Measurements from ENCODE around the gene ADAM33.

ADAM33 gene

DNA sequence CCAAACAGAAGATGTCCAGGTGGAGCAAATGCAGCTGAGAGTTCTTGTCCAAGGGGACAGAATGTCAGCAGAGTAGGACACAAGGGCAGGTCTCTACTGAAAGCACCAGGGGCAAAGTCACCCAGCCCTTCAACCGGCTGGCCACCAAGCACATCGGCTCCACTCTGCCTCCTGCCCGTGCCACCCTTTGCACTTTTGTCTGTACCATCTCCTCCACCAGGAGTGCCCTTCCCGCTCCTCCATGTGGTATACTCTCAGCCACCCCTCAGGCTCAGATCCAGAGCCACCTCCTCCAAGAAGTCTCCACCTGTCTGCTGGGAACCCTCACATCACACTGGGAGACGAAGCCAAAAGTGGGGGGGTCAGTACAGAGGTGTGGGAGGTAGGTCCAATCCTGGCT lies 46.5 kb upstream of the ADAM33 start:
- 100% methylated on average over 4 of the region's 5 CpGs for WGBS (ENCODE audit: insufficient coverage)
- H3K4me3 ChIP-seq (ENCODE audit: control insufficient read depth in 1 of 7, extremely low read depth in 1 of 7, insufficient read depth in 4 of 7, low read depth in 2 of 7, low read length in 6 of 7) = no peak overlapping the region
- peaks cover 0 to 6% (median 2%) of the 10 kb centered on the region in 4 experiments for H3K4me1 ChIP-seq (ENCODE audit: control extremely low read depth in 1 of 4, control insufficient read depth in 4 of 4, insufficient read depth in 4 of 4, low read length in 3 of 4)
- no peak for DNase-seq
- H3K27ac ChIP-seq (ENCODE audit: insufficient read depth in 1 of 2, low read depth in 1 of 2, low read length in 2 of 2, poor library complexity in 1 of 2, severe bottlenecking in 2 of 2) = no peak overlapping the region
- POLR2A ChIA-PET = no interaction called here
- H3K36me3 ChIP-seq (ENCODE audit: control insufficient read depth in 4 of 4, insufficient read depth in 4 of 4, low read length in 3 of 4) = no peaks in the 10 kb centered on the region
- CTCF ChIA-PET = interaction anchor here (1.4 kb wide), 1 partner anchor 39 kb away, joined by 3 read pairs; the partner anchor contains the start of gene ADISSP
- H3K27me3 ChIP-seq (replicated peaks in 2 of 5; ENCODE audit: control insufficient read depth in 4 of 5, insufficient read depth in 5 of 5, low read length in 4 of 5) = peaks cover under 1 to 53% (median 12%) of the 10 kb centered on the region in 5 experiments
- peaks cover 0 to 2% (median 0%) of the 10 kb centered on the region in 5 experiments for H3K9me3 ChIP-seq (ENCODE audit: control extremely low read depth in 1 of 5, control insufficient read depth in 4 of 5, insufficient read depth in 2 of 5, low read depth in 1 of 5, low read length in 4 of 5)

DNA sequence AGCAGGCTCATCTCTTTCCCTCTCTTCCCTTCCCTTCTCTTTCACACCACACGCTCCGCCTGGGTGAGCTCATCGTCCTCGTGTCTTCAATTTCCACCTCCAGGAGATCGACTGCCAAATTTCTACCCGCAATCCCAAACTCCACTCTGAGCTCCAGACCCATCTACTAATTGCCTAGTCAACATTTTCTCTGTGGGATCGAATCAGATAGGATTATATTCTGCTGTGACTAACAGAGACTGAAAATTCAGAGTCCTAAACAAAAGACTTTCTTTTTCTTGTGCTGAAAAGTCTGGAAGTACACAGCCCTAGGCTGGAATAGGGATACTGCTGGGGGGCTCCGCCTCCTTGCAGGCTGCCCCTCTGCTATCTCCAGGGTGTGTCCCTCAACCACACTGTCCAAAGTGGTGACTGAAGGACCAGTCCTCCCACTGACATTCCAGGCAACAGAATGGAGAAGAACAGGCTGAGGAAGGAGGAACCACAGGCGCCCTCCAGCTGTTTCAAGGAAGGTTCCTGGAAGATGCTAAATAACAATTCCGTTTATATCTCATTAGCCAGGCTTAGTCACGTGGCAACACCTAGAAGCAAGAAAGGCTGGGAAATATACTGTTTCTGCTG lies 45.7 kb upstream of the ADAM33 start:
- Histone ChIP-seq H3K9me3 (ENCODE audit: control extremely low read depth in 1 of 5, control insufficient read depth in 4 of 5, insufficient read depth in 2 of 5, low read depth in 1 of 5, low read length in 4 of 5) (peaks cover 0 to 2% (median 0%) of the 10 kb centered on the region in 5 experiments), H3K27ac (ENCODE audit: insufficient read depth in 1 of 2, low read depth in 1 of 2, low read length in 2 of 2, poor library complexity in 1 of 2, severe bottlenecking in 2 of 2) (no peak overlapping the region), H3K4me1 (ENCODE audit: control extremely low read depth in 1 of 4, control insufficient read depth in 4 of 4, insufficient read depth in 4 of 4, low read length in 3 of 4) (peaks cover 0 to 2% (median 0%) of the 10 kb centered on the region in 4 experiments), H3K36me3 (ENCODE audit: control insufficient read depth in 4 of 4, insufficient read depth in 4 of 4, low read length in 3 of 4) (no peaks in the 10 kb centered on the region), H3K4me3 (ENCODE audit: control insufficient read depth in 1 of 7, extremely low read depth in 1 of 7, insufficient read depth in 4 of 7, low read depth in 2 of 7, low read length in 6 of 7) (no peak overlapping the region), H3K27me3 (replicated peaks in 2 of 5; ENCODE audit: control insufficient read depth in 4 of 5, insufficient read depth in 5 of 5, low read length in 4 of 5) (peaks cover 0 to 45% (median 10%) of the 10 kb centered on the region in 5 experiments)
- CTCF ChIA-PET = interaction anchor here (0.9 to 1.6 kb wide), 3 partner anchors 16 to 41 kb away, joined by 3 read pairs; partner anchors contain the start of gene ADISSP
- DNase-seq = no peak
- POLR2A ChIA-PET = no interaction called here
- 61% methylated on average over 11 of the region's 11 CpGs for WGBS (ENCODE audit: insufficient coverage)

DNA sequence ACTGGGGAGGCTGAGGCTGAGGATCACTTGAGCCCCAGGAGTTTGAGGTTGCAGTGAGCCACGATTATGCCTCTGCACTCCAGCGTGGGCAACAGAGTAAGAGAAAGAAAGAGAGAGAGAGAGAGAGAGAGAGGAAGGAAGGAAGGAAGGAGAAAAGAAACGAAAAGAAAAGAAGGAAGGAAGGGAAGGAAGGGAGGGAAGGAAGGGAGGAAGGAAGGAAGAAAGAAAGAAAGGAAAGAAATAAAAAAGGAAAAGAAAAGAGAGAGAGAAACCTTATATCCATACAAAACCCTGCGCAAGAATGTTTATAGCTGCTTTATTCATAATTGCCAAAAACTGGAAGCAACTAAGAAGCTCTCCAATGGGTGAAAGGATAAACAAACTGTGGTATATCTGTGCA lies 42.5 kb upstream of the ADAM33 start:
- H3K27me3 ChIP-seq (replicated peaks in 2 of 5; ENCODE audit: control insufficient read depth in 4 of 5, insufficient read depth in 5 of 5, low read length in 4 of 5) = peaks cover 0 to 38% (median 10%) of the 10 kb centered on the region in 5 experiments
- H3K36me3 ChIP-seq (ENCODE audit: control insufficient read depth in 4 of 4, insufficient read depth in 4 of 4, low read length in 3 of 4) = no peaks in the 10 kb centered on the region
- DNase-seq = no peak
- ChIA-PET POLR2A (no interaction called here), CTCF (interaction anchor here (0.6 to 1.6 kb wide), 4 partner anchors 8 to 50 kb away, joined by 3 read pairs; no protein-coding TSS in a partner anchor)
- no peaks in the 10 kb centered on the region for H3K4me1 ChIP-seq (ENCODE audit: control extremely low read depth in 1 of 4, control insufficient read depth in 4 of 4, insufficient read depth in 4 of 4, low read length in 3 of 4)
- H3K4me3 ChIP-seq (ENCODE audit: control insufficient read depth in 1 of 7, extremely low read depth in 1 of 7, insufficient read depth in 4 of 7, low read depth in 2 of 7, low read length in 6 of 7) = no peak overlapping the region
- H3K9me3 ChIP-seq (ENCODE audit: control extremely low read depth in 1 of 5, control insufficient read depth in 4 of 5, insufficient read depth in 2 of 5, low read depth in 1 of 5, low read length in 4 of 5) = peaks cover 0 to 2% (median 0%) of the 10 kb centered on the region in 5 experiments
- WGBS (ENCODE audit: insufficient coverage) = 53% methylated on average over 3 of the region's 4 CpGs
- H3K27ac ChIP-seq (ENCODE audit: insufficient read depth in 1 of 2, low read depth in 1 of 2, low read length in 2 of 2, poor library complexity in 1 of 2, severe bottlenecking in 2 of 2) = no peak overlapping the region

DNA sequence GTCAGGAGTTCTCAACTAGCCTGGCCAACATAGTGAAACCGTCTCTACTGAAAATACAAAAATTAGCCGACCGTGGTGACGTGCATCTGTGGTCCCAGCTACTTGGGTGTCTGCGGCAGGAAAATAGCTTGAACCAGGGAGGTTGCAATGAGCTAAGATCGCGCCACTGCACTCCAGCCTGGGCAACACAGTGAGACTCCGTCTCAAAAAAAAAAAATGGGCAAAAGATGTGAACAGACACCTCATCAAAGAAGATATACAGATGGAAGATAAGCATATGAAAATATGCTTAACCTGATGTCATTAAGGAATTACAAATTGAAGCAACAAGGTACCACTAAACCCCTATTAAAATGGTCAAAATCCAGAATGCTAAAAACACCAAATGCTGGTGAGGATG lies 41.5 kb upstream of the ADAM33 start:
- Histone ChIP-seq H3K27me3 (replicated peaks in 2 of 5; ENCODE audit: control insufficient read depth in 4 of 5, insufficient read depth in 5 of 5, low read length in 4 of 5) (peaks cover 0 to 28% (median 10%) of the 10 kb centered on the region in 5 experiments), H3K36me3 (ENCODE audit: control insufficient read depth in 4 of 4, insufficient read depth in 4 of 4, low read length in 3 of 4) (no peaks in the 10 kb centered on the region), H3K4me1 (ENCODE audit: control extremely low read depth in 1 of 4, control insufficient read depth in 4 of 4, insufficient read depth in 4 of 4, low read length in 3 of 4) (no peaks in the 10 kb centered on the region), H3K9me3 (ENCODE audit: control extremely low read depth in 1 of 5, control insufficient read depth in 4 of 5, insufficient read depth in 2 of 5, low read depth in 1 of 5, low read length in 4 of 5) (peaks cover 0 to 2% (median 0%) of the 10 kb centered on the region in 5 experiments), H3K27ac (ENCODE audit: insufficient read depth in 1 of 2, low read depth in 1 of 2, low read length in 2 of 2, poor library complexity in 1 of 2, severe bottlenecking in 2 of 2) (no peak overlapping the region), H3K4me3 (ENCODE audit: control insufficient read depth in 1 of 7, extremely low read depth in 1 of 7, insufficient read depth in 4 of 7, low read depth in 2 of 7, low read length in 6 of 7) (no peak overlapping the region)
- 100% methylated on average over 7 of the region's 8 CpGs for WGBS (ENCODE audit: insufficient coverage)
- POLR2A ChIA-PET = no interaction called here
- no peak for DNase-seq
- CTCF ChIA-PET = interaction anchor here (1.2 to 1.4 kb wide), 2 partner anchors 10 to 13 kb away, joined by 3 to 7 read pairs; no protein-coding TSS in a partner anchor

DNA sequence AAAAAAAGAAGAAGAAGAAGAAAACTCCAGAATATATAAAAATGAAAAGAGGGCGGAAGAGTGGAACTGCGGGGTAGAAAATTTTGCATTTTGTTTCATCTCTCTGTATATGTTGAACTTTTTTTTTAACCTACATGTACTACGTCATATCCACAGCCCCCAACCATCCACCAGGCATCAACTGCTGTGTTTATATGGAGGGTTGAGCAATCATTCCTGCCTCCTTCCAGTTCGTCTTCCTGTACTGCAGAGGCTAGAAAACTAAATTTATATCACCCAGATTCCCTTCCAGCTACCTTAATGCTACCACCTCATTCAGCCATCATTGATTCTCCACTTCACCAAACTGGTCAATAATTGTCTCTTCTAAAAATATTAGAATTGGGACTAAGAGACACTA lies 40.1 kb upstream of the ADAM33 start:
- no peak for DNase-seq
- H3K36me3 ChIP-seq (ENCODE audit: control insufficient read depth in 4 of 4, insufficient read depth in 4 of 4, low read length in 3 of 4) = no peaks in the 10 kb centered on the region
- H3K27me3 ChIP-seq (replicated peaks in 2 of 5; ENCODE audit: control insufficient read depth in 4 of 5, insufficient read depth in 5 of 5, low read length in 4 of 5) = peaks cover 0 to 14% (median 3%) of the 10 kb centered on the region in 5 experiments
- no peak overlapping the region for H3K4me3 ChIP-seq (ENCODE audit: control insufficient read depth in 1 of 7, extremely low read depth in 1 of 7, insufficient read depth in 4 of 7, low read depth in 2 of 7, low read length in 6 of 7)
- CTCF ChIA-PET = interaction anchor here (1.4 kb wide), 1 partner anchor 11 kb away, joined by 7 read pairs; no protein-coding TSS in a partner anchor
- H3K27ac ChIP-seq (ENCODE audit: insufficient read depth in 1 of 2, low read depth in 1 of 2, low read length in 2 of 2, poor library complexity in 1 of 2, severe bottlenecking in 2 of 2) = no peak overlapping the region
- POLR2A ChIA-PET = no interaction called here
- WGBS (ENCODE audit: insufficient coverage) = 80% methylated on average over 1 of the region's 4 CpGs
- H3K4me1 ChIP-seq (ENCODE audit: control extremely low read depth in 1 of 4, control insufficient read depth in 4 of 4, insufficient read depth in 4 of 4, low read length in 3 of 4) = no peaks in the 10 kb centered on the region
- H3K9me3 ChIP-seq (ENCODE audit: control extremely low read depth in 1 of 5, control insufficient read depth in 4 of 5, insufficient read depth in 2 of 5, low read depth in 1 of 5, low read length in 4 of 5) = peaks cover 0 to 2% (median 0%) of the 10 kb centered on the region in 5 experiments

DNA sequence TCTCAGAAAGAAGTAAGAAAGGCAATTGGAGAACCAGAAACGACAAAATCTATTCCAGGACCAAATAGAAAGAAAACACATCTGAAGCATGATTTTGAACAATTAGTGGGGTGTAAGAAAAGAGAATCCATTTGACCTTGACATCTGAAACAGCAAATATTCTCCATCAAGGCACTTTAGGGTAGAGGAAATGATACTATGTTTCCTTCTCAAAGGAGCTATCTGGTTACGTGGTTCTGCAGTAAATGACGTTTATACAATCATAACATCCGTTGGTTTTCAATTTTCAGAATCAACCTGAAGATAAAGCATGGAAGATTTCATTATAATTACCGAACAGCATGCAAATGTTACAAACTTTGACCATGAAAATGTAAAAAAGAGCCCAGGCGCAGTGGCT lies 38.8 kb upstream of the ADAM33 start:
- H3K4me3 ChIP-seq (ENCODE audit: control insufficient read depth in 1 of 7, extremely low read depth in 1 of 7, insufficient read depth in 4 of 7, low read depth in 2 of 7, low read length in 6 of 7) = no peak overlapping the region
- ChIA-PET CTCF (interaction anchor here (1.2 to 1.3 kb wide), 3 partner anchors 20 to 57 kb away, joined by 3 to 4 read pairs (median 3); no protein-coding TSS in a partner anchor), POLR2A (no interaction called here)
- no peak for DNase-seq
- no peak overlapping the region for H3K27ac ChIP-seq (ENCODE audit: insufficient read depth in 1 of 2, low read depth in 1 of 2, low read length in 2 of 2, poor library complexity in 1 of 2, severe bottlenecking in 2 of 2)
- peaks cover 0 to 7% (median 3%) of the 10 kb centered on the region in 5 experiments for H3K27me3 ChIP-seq (replicated peaks in 2 of 5; ENCODE audit: control insufficient read depth in 4 of 5, insufficient read depth in 5 of 5, low read length in 4 of 5)
- H3K9me3 ChIP-seq (ENCODE audit: control extremely low read depth in 1 of 5, control insufficient read depth in 4 of 5, insufficient read depth in 2 of 5, low read depth in 1 of 5, low read length in 4 of 5) = peaks cover 0 to 2% (median 0%) of the 10 kb centered on the region in 5 experiments
- H3K4me1 ChIP-seq (ENCODE audit: control extremely low read depth in 1 of 4, control insufficient read depth in 4 of 4, insufficient read depth in 4 of 4, low read length in 3 of 4) = no peaks in the 10 kb centered on the region
- 89% methylated on average over 5 of the region's 6 CpGs for WGBS (ENCODE audit: insufficient coverage)
- no peaks in the 10 kb centered on the region for H3K36me3 ChIP-seq (ENCODE audit: control insufficient read depth in 4 of 4, insufficient read depth in 4 of 4, low read length in 3 of 4)

DNA sequence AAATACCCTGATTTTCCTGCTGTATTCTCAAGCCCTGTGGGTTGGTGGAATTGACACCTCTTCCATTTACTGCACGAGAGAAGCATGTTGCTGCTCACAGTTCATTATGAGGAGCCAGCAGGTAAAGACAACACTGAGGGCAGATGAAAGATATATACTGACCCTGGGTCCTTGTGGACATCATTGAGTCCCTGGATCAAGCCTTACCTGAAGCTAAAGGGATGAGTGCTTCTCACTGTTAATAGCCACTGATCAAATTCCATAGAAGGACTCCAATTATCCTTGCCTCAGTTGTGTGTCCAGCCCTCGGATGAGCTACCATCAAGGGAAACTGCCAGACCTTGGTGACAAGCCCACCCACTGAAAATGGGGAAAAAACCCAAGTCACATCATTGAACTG lies 38.3 kb upstream of the ADAM33 start:
- no peak overlapping the region for H3K27ac ChIP-seq (ENCODE audit: insufficient read depth in 1 of 2, low read depth in 1 of 2, low read length in 2 of 2, poor library complexity in 1 of 2, severe bottlenecking in 2 of 2)
- peaks cover 0 to 7% (median 2%) of the 10 kb centered on the region in 5 experiments for H3K27me3 ChIP-seq (replicated peaks in 2 of 5; ENCODE audit: control insufficient read depth in 4 of 5, insufficient read depth in 5 of 5, low read length in 4 of 5)
- CTCF ChIA-PET = interaction anchor here (1.0 to 1.3 kb wide), 4 partner anchors 9 to 57 kb away, joined by 3 to 4 read pairs (median 3); no protein-coding TSS in a partner anchor
- no peak overlapping the region for H3K4me3 ChIP-seq (ENCODE audit: control insufficient read depth in 1 of 7, extremely low read depth in 1 of 7, insufficient read depth in 4 of 7, low read depth in 2 of 7, low read length in 6 of 7)
- no peaks in the 10 kb centered on the region for H3K4me1 ChIP-seq (ENCODE audit: control extremely low read depth in 1 of 4, control insufficient read depth in 4 of 4, insufficient read depth in 4 of 4, low read length in 3 of 4)
- peaks cover 0 to 2% (median 0%) of the 10 kb centered on the region in 5 experiments for H3K9me3 ChIP-seq (ENCODE audit: control extremely low read depth in 1 of 5, control insufficient read depth in 4 of 5, insufficient read depth in 2 of 5, low read depth in 1 of 5, low read length in 4 of 5)
- no peak for DNase-seq
- H3K36me3 ChIP-seq (ENCODE audit: control insufficient read depth in 4 of 4, insufficient read depth in 4 of 4, low read length in 3 of 4) = no peaks in the 10 kb centered on the region
- POLR2A ChIA-PET = interaction anchor here (0.5 to 0.6 kb wide), 2 partner anchors 21 to 203 kb away, joined by 3 read pairs; no protein-coding TSS in a partner anchor
- 100% methylated on average over 2 of the region's 2 CpGs for WGBS (ENCODE audit: insufficient coverage)
